ENCODE measurements around the gene LGR5.
"Not testable (repeated sequence)": the region's sequence is repeated elsewhere in the genome, so short reads cannot be mapped to it uniquely, and the experiment has no call there.

Gene LGR5

DNA sequence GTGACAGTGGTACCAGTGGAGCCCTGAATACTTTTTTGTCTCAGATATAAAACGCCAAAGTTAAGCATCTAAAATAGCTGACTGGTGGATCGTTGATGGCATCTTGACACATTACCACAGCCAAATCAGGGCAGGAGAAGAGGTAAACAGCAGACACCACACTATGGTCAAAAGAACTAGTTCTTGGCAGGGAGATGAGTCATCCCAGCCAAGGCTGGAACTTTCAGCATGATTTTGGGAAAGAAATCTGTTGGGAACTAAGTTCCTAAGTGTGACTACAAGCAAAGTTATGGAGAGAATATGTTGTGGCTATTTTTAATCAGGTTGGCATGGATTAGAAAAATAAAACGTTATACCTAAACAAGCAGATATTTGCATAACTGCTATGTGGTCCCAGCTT lies 36.9 kb downstream of the LGR5 start:
- DNase-seq (ENCODE audit: low read depth) = peak; percentile 72

- DNase-seq (ENCODE audit: low read depth) = no peak
These were observed 38.0 kb downstream of the LGR5 start for GRCh38 chr12:71477609-71478008.

DNA sequence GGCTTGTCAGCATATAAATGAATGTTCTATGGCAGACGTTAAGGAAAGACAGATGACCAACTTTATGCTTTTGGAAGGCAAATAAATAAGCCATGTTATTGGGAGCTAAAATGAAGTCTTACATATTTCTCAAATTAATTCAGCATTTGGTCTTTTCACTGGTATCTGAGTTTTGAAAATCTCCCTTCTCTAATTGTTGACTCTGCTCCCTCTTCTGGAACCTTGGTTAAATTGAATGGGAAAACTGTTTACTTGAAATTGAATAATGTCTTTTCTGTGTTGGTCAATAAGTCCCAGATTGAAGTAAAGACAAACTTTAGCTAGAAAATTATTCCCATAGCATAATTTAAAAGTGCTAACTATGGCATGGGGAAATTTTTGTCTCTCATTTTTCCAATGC lies 38.7 kb downstream of the LGR5 start:
- DNase-seq (ENCODE audit: low read depth) = no peak

GRCh38 chr12:71484272-71484905 lies 44.8 kb downstream of the LGR5 start:
- no peak for DNase-seq (ENCODE audit: low read depth)

DNA sequence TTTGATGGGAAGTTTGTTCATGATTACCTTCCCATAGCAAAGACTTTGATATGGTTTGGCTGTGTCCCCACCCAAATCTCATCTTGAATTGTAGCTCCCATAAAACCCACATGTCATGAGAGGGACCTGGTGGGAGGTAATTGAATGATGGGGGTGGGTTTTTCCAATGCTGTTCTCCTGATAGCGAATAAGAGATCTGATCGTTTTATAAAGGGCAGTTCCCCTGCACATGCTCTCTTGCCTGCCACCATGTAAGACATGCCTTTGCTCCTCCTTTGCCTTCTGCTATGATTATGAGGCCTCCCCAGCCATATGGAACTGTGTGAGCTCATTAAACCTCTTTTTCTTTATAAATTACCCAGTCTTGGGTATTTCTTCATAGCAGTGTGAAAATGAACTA lies 51.2 kb downstream of the LGR5 start:
- not testable (repeated sequence) for DNase-seq (ENCODE audit: low read depth)

DNA sequence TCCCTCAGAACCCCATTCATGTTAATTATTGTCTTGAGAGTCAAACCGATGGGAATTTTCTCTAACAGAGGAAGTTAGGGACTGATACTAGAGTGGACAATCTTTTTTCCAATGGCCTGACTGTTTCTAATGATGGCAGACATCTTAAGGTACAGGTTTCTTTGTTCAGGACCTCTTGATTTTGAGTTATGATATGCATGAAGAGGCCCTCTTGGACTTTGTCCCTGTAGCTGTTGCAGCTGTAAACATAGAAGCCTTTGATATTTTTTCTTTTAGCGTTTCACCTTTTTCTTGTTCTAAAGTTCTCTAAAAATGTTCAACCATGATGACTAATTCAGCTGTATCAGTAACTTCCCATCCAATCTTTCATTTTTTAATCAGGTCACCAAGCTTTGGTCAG lies 53.0 kb downstream of the LGR5 start:
- no peak for DNase-seq (ENCODE audit: low read depth)

- no peak for DNase-seq (ENCODE audit: low read depth)
These were observed 60.2 kb downstream of the LGR5 start for GRCh38 chr12:71499834-71500233.

DNA sequence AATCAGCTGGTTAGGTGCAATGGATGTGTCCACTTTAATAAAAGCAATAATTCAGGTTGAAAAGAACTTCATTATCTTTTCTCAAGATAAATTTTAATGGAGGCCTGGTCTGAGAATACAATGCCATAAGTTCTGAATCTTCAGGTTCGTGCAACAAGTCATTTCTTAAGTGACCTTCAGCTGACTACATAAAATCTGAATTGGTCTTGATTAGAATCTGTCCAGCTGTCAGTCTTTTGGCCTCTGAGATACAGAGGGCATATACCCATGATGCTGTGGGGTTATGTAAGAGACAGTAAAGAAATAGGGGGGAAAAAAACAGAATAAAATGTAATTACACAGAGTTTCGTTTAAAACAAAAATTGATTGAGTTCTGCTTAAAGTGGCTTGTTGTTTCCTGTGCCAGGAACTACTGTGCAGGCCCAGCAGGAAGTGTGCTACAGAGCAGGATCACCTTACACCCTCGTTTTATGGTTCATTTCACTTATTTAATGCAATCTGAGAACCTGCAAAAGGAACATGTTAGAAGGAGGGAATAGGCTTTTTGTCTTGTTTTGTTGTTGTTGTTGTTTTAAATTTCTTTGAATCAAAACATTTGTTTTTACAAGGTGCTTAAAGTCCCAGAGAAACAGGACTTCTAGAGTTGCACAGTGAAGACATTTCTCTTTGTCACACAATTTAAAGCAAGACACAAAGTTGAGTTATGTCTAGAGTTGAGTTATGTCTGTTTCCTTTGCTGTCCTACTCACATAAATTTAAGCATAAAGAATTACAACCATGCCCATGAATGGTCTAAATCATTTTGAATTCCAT lies 64.2 kb downstream of the LGR5 start:
- DNase-seq (ENCODE audit: low read depth) = no peak

DNA sequence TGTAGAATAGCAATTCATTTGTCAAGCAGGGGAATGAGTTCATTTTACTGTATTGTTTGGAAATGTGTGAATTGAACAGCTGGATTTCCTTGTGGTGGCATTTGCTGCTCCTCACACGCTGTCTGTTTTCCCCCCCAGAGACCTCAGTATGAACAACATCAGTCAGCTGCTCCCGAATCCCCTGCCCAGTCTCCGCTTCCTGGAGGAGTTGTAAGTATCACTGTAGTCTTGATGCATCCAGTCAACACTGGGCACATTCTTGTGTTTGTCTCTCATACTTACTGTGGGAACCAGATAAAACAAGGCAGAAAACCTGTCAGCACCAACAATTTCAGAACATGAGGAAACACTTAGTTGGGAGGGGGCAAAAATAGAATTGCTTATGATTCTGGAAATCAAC lies 64.9 kb downstream of the LGR5 start:
- no peak for DNase-seq (ENCODE audit: low read depth)

DNA sequence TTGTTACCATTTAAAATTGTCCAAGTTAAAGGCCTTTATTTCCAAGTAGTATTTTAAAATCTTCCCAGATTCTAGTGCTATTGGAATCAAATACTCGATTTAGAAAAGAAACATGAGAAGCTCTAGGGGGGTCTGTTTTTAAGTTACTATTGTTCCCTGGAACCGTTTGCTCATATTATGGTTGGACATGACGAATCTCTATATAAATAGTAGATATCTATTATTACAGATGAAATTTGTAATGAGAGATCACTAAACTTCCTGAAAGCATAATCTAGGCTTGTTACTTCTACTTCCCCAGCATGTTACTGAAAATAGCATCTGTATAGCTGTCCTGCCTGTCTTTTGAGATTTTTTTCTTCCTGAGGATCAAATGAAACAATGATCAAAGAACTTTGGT lies 70.1 kb downstream of the LGR5 start:
- no peak for DNase-seq (ENCODE audit: low read depth)

DNA sequence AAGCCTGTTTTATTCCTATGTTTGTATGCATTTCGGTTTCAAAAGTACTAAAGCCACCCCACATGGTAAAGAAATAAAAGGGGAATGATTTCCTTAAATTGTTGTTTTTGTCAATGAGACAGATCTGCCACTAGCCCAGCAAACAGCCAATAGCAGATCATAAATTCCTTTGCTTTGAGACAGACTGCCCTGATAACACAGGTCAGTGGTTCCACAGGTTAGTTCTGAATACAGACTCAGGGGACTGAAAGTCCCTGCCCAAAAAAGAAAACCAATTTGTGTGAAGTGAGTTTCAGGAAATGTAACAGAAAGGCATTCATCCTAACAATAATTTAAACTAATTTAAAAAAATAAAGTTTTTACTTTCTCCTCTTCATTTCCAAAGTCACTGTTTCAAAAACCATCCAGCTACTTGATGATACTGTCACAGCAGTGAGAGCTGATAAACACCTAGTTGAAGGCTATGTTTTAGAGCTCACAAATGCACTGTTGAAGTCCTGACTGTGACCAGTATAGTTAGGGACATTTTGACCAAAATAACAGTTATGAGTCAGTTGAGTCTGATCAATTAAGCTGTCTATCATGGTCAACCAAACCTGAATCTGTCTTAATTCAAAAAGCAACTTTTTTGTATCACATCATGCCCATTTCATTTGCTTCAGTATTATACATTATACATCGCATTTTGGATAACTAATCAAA lies 77.7 kb downstream of the LGR5 start:
- no peak for DNase-seq (ENCODE audit: low read depth)

GRCh38 chr12:71521125-71521524 lies 81.5 kb downstream of the LGR5 start:
- DNase-seq (ENCODE audit: low read depth) = no peak

DNA sequence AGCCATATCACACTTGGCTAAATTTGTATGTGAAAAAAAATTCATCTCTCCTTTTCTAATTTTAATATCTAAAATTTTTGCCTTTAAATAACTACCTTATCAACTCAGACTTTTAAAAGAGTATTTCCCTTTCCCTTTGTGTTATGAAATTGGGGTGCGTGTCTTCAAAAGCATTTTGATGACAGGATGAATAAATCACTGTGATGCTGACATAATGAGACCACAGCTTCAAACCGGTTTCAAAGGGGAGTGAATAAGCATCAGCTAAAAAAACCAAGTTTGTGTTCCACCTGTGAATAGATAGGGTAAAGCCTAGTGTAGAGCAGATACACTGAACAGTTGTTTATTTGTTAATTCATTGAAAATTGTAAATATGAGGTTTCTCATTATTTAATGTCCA lies 85.0 kb downstream of the LGR5 start:
- DNase-seq (ENCODE audit: low read depth) = no peak

DNA sequence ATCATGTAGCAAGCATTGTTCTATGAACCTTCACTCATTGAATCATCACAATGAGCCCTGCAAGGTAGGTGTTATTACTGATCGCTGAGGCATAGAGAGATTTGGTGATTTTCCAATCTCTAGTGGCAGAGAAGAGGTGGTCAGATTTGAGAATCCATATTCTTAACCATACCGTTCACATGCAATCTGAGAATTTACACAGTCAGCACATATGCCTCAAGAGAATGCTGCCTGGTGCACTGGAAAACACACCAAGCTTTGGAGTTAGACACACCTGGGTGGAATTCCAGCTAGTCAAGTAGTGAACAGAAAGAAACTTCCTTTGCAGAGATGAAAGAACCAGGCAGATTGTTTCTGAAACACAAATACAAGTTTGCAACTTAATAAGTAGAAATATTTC lies 94.1 kb downstream of the LGR5 start:
- DNase-seq (ENCODE audit: low read depth) = no peak

DNA sequence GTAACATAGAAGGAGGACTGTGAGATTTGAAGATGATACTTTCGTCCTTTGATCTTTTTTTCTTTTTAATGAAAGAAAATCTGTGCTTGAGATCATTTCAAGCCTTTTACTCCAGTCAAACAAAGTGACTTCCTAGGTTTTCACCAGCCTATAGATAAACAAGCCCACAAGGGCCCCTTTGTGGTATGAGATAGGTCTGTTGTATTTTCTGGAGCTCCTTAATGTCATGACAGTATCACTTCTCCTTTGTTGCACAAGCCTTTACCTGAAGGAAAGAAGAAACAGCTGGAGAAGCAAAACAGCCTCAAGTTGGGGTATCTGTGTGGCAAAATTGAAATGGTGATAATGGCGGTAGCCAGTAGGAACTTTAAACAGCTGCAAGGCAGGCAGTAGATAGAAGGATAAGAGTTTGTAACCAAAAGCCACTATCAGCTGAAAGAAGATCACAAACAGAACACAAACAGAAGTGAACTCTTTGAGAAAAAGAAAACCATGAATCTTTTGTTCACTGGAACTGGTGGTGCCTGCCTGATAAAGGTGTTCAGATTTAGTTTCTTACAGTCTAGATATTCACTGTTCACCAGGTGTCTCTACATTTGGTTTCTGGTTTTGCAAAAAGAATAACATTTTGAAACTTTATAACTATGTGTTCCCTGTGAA lies 96.8 kb downstream of the LGR5 start:
- no peak for DNase-seq (ENCODE audit: low read depth)

DNA sequence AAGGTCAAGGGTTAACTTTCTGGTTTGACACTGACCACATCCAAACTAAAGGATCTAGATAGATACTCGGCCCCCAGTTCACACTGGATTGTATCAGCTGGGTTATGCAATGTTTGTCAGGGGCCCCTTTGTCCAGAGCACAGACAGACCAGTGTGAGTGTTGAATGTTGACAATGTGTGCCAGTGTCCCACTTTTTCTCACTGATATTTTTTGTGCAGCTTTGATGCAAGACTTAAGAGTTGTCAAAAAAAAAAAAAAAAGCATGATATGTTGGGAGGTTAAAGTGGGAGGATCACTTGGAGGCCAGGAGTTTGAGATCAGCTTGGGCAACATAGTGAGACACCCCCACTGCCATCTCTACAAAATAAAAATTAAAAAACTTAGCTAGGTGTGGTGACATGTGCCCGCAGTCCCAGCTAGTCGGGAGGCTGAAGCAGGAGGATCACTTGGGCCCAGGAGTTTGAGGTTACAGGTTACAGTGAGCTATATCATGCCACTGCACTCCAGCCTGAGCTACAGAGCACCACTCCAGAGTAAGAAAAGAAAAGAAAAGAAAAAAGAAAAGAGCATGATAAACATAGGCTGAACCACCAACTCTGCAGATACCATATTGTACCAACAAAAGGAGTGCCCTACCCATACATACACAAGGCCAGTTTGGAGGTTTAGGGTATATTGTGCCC lies 97.5 kb downstream of the LGR5 start:
- DNase-seq (ENCODE audit: low read depth) = no peak

DNA sequence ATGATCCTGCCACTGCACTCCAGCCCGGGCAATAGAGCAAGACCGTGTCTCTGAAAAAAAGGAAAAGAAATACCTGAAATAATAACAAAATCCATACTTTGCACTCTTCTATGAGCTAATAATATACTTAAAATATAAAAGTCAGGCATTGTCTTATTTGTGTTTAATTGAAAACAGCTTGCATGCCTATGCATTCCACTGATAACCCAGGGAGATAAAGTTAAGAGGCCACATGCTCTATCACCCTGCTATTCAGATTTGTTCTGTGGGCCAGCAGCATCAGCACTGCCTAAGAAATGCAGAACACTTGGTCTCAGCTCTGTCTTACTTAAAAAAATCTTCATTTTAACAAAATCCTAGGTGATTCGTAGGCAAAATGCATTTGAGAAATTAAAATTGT lies 99.2 kb downstream of the LGR5 start:
- DNase-seq (ENCODE audit: low read depth) = no peak

DNA sequence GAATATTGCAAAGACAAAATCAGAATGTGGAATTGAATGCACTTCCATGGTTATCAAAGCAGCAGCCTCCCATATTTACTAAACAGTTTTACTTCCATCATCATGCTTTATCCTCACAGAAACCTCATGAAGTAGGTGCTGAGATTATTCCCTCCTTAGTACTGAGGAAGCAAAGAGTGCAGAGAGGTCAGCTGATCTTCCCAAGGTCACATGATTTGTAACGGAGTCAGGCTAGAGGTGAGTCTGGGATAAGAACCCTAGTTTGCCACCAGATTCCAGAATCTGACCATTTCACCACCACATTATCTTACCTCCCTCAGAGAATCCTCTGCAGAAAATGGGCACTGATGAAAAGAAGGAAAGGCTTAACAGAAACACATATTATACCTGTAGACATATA lies 102.0 kb downstream of the LGR5 start:
- DNase-seq (ENCODE audit: low read depth) = no peak

GRCh38 chr12:71546322-71546861 lies 106.8 kb downstream of the LGR5 start:
- DNase-seq (ENCODE audit: low read depth) = no peak

DNA sequence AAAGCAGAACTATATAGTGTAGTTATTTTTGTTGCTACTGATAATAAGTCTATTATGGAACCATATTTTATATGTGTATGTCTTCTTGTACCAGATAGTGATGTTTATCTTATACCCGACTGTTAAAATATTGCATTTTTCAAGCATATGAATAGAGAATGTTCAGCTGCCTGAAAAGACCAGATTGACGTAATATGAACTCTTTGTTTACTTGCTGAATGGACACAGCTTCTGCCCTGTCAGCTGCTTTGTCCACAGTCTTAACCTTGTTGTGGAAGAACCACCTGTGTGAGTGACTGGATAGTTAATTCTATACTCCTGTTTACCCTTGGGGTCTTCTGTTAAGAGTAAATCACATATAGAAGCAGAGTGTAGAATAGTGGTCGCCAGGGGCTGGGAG lies 109.3 kb downstream of the LGR5 start:
- DNase-seq (ENCODE audit: low read depth) = no peak

GRCh38 chr12:71551529-71551928 lies 111.9 kb downstream of the LGR5 start:
- peak; percentile 30 for DNase-seq (ENCODE audit: low read depth)
